Measurements from ENCODE around the gene OFD1. TPM values are rescaled to one million over a fixed set of nuclear protein-coding genes. Genes with fewer than 3 reads are reported as not detected.
"Not testable (repeated sequence)": the region's sequence is repeated elsewhere in the genome, so short reads cannot be mapped to it uniquely, and the experiment has no call there.

The OFD1 gene
- total and polyA plus RNA-seq, 4 experiments from 2014 or later: 22.0 to 135 (median 86.9) TPM

DNA sequence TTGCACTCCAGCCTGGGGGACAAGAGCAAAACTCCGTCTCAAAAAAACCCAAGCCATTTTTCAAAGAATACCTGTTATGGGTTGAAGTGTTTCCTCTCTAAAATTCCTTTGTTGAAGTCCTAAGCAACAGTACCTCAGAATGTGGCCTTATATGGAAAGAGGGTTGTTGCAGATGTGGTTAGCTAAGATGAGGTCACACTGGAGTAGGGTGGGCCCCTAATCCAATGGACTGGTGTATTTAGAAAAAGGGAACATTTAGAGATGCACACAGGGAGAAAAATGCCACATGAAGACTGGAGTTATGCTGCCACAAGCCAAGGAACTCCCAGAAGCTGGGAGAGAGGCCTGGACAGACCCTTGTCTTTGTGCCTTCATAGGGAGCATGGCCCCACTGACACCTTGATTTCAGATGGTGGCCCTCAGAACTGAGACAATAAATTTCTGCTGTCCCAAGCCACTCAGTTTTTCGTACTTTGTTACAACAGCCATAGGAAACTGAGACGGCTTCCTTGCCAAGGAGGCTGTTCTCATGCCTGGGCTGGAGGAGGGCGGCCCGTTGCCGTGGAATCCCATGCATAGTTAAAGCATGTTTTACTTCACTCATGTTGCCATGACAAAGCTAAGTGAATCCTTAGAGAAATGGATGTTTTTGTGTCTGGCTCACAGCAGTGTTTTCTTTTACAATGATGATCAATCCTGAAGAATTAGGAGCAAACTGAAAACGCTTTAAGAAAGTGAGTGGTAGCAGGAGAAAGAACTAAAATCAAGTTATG lies 16.7 kb upstream of the OFD1 start:
- H3K9me3 ChIP-seq (ENCODE audit: control insufficient read depth in 1 of 2, low read length in 2 of 2): no peaks in the 10 kb centered on the region
- peaks cover 26 to 39% of the 10 kb centered on the region in 2 donors for H3K36me3 Mint-ChIP-seq
- no peak overlapping the region for H3K27ac ChIP-seq (ENCODE audit: low read depth, low read length)
- no peaks in the 10 kb centered on the region for H3K27me3 ChIP-seq (ENCODE audit: insufficient read depth, low read length)
- H3K27ac Mint-ChIP-seq: peak overlapping the region in 5 of 7 donors; percentile 17 to 95 (median 73)
- no peak overlapping the region for H3K4me3 ChIP-seq (ENCODE audit: low read length in 2 of 2)
- no peak for DNase-seq
- peaks cover 43% of the 10 kb centered on the region for H3K4me1 ChIP-seq (ENCODE audit: insufficient read depth, low read length)
- intact Hi-C loops (cut with micrococcal nuclease): no loop called here
- ChIA-PET CTCF (ENCODE audit: partially characterized antibody) (interaction anchor here (1.4 kb wide), 1 partner anchor 26 kb away, joined by 3 read pairs; no protein-coding TSS in a partner anchor), POLR2A (ENCODE audit: partially characterized antibody) (interaction anchor here (4.2 to 12.8 kb wide), 2 partner anchors 16 to 29 kb away, joined by 16 to 196 read pairs; partner anchors contain the start of genes OFD1, RAB9A and TRAPPC2)
- peaks cover 4% of the 10 kb centered on the region for H3K36me3 ChIP-seq (ENCODE audit: insufficient read depth, low read length)
- peak overlapping the region in 1 of 8 donors; percentile 33 for H3K4me3 Mint-ChIP-seq
- H3K9me3 Mint-ChIP-seq: peaks cover 0 to 2% (median 0%) of the 10 kb centered on the region in 8 donors
- H3K27me3 Mint-ChIP-seq: no peaks in the 10 kb centered on the region
- peaks cover 16 to 58% (median 35%) of the 10 kb centered on the region in 4 donors for H3K4me1 Mint-ChIP-seq

DNA sequence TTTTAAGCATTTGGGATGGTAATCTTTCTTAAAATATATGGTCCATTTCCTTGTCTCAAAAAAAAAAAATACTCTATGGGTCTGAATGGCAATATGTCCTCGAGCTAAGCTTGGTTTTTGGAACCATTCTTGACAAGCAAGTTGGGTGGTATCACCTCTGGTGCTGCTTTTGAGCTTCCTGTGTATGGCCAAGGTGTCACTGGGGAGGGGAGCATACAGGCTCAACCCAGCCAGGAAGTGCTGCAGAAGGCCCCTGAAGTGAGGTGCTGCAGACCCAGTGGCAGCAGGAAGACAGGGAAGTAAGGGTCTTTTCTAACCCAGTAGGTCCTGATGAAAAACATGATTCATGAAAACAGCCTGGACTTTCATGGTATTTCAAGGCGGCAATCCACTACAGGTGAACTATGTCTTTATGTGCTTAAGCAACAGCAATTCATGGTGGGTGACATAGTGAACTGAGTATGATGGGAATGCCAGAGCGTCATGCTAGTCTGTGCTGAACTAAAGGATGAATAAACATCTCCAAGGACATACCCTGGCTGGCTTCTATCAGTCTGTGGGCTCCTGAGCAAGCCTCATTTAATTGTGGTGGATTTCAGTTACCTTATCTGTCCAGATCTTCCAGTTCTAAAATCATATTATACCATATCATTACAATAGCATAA lies 15.2 kb upstream of the OFD1 start:
- Histone ChIP-seq H3K27ac (ENCODE audit: low read depth, low read length) (peak overlapping the region; percentile 4), H3K4me1 (ENCODE audit: insufficient read depth, low read length) (peaks cover 52% of the 10 kb centered on the region), H3K36me3 (ENCODE audit: insufficient read depth, low read length) (peaks cover 4% of the 10 kb centered on the region), H3K9me3 (ENCODE audit: control insufficient read depth in 1 of 2, low read length in 2 of 2) (no peaks in the 10 kb centered on the region), H3K27me3 (ENCODE audit: insufficient read depth, low read length) (no peaks in the 10 kb centered on the region), H3K4me3 (ENCODE audit: low read length in 2 of 2) (no peak overlapping the region)
- ChIA-PET CTCF (ENCODE audit: partially characterized antibody) (no interaction called here), POLR2A (ENCODE audit: partially characterized antibody) (interaction anchor here (0.9 to 12.8 kb wide), 3 partner anchors 10 to 32 kb away, joined by 3 to 196 read pairs (median 3); partner anchors contain the start of genes OFD1 and TRAPPC2)
- Mint-ChIP-seq H3K36me3 (peaks cover 34 to 49% of the 10 kb centered on the region in 2 donors), H3K4me1 (peaks cover 21 to 68% (median 43%) of the 10 kb centered on the region in 4 donors), H3K27ac (peak overlapping the region; percentile 49 to 88 (median 84)), H3K27me3 (no peaks in the 10 kb centered on the region), H3K9me3 (peaks cover 0 to 2% (median 0%) of the 10 kb centered on the region in 8 donors), H3K4me3 (peak overlapping the region in 4 of 8 donors; percentile 46 to 61 (median 50))
- intact Hi-C loops (cut with micrococcal nuclease): no loop called here
- DNase-seq: peak in 2 of 5 donors; percentile 12 to 15

DNA sequence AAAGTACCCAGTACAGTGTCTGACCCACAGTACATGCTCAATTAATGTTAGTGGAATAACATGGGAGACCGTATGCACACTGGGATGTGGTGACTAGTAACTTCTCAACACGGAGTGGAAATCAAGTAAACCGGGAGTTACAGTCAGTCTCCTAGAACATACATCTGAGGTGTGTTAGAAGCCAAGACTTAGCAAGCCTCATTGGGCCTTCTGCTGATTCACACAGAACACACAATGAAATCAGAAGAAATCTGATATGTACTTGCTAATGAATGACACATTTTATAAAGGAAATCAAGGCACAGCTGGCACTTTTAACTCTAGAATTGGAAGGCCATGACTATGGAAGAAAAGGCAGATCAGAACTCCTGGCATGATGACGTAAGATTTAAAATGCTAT lies 13.2 kb upstream of the OFD1 start:
- H3K4me1 ChIP-seq (ENCODE audit: insufficient read depth, low read length): peaks cover 59% of the 10 kb centered on the region
- ChIA-PET CTCF (ENCODE audit: partially characterized antibody) (interaction anchor here (0.7 to 1.4 kb wide), 2 partner anchors 16 to 25 kb away, joined by 3 to 6 read pairs; no protein-coding TSS in a partner anchor), POLR2A (ENCODE audit: partially characterized antibody) (interaction anchor here (1.1 to 12.8 kb wide), 3 partner anchors 10 to 32 kb away, joined by 3 to 196 read pairs (median 6); partner anchors contain the start of genes OFD1, RAB9A and TRAPPC2)
- H3K9me3 ChIP-seq (ENCODE audit: control insufficient read depth in 1 of 2, low read length in 2 of 2): no peaks in the 10 kb centered on the region
- H3K27ac Mint-ChIP-seq: peak overlapping the region in 4 of 7 donors; percentile 7 to 59 (median 31)
- H3K27ac ChIP-seq (ENCODE audit: low read depth, low read length): no peak overlapping the region
- no peak overlapping the region for H3K4me3 ChIP-seq (ENCODE audit: low read length in 2 of 2)
- H3K27me3 Mint-ChIP-seq: no peaks in the 10 kb centered on the region
- H3K36me3 ChIP-seq (ENCODE audit: insufficient read depth, low read length): peaks cover 4% of the 10 kb centered on the region
- intact Hi-C loops (cut with micrococcal nuclease): no loop called here
- no peaks in the 10 kb centered on the region for H3K27me3 ChIP-seq (ENCODE audit: insufficient read depth, low read length)
- peaks cover 0 to 4% (median under 1%) of the 10 kb centered on the region in 8 donors for H3K9me3 Mint-ChIP-seq
- DNase-seq: no peak
- H3K4me1 Mint-ChIP-seq: peaks cover 29 to 85% (median 57%) of the 10 kb centered on the region in 4 donors
- H3K36me3 Mint-ChIP-seq: peaks cover 35 to 45% of the 10 kb centered on the region in 2 donors
- no peak overlapping the region for H3K4me3 Mint-ChIP-seq

DNA sequence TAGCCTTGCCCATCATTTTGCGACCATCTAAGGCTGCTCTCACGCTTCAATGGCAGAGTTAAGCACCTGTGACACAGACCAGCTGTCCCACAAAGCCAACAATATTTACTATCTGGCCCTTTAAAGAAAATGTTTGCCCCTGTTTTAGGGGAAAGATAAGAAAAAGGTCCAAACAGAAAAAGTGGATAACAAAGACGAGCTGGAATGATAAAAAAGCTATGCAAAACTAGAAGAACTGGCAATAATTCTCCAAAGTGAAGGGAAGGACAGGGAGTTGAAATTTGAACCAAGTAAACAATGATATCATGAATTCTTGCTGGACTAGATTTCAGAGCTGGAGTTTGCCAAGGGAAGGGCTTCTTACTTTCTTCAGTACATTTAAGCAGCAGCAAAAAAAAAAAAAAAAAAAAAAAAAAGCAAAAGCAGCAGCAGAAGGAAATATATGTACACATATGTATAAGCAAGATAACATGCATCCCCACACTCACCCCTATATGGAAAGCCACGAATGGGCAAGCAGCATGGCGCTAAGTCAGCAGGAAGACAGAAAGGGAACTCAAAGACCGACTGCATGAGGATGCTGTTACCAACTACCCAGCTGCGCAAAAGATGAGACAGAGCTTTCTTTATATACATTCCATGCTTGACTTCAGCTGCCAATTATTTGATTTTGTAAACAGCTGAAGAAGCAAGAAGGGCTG lies 12.6 kb upstream of the OFD1 start:
- H3K27me3 Mint-ChIP-seq: no peaks in the 10 kb centered on the region

DNA sequence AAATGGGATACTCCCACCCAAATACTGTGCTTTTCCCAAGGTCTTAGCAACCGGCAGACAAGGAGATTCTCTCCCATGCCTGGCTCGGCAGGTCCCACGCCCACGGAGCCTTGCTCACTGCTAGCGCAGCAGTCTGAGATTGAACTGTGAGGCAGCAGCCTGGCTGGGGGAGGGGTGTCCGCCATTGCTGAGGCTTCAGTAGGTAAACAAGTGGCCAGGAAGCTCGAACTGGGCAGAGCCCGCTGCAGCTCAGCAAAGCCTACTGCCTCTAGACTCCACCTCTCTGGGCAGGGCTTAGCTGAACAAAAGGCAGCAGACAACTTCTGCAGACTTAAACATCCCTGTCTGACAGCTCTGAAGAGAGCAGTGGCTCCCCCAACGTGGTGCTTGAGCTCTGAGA lies 9.7 kb upstream of the OFD1 start:
- Mint-ChIP-seq H3K4me1 (peaks cover 32 to 86% (median 57%) of the 10 kb centered on the region in 4 donors), H3K4me3 (peak overlapping the region; percentile 52 to 84 (median 73)), H3K27ac (peak overlapping the region; percentile 86 to 93 (median 89)), H3K9me3 (peaks cover 0 to 20% (median 2%) of the 10 kb centered on the region in 8 donors), H3K36me3 (peaks cover 40 to 55% of the 10 kb centered on the region in 2 donors)
- Histone ChIP-seq H3K4me3 (ENCODE audit: low read length in 2 of 2) (peak overlapping the region in 1 of 2 donors; percentile 9), H3K27ac (ENCODE audit: low read depth, low read length) (peak overlapping the region; percentile 9), H3K4me1 (ENCODE audit: insufficient read depth, low read length) (peaks cover 25% of the 10 kb centered on the region)
- H3K27me3 Mint-ChIP-seq; H3K27me3 ChIP-seq (ENCODE audit: insufficient read depth, low read length); H3K9me3 ChIP-seq (ENCODE audit: control insufficient read depth in 1 of 2, low read length in 2 of 2); H3K36me3 ChIP-seq (ENCODE audit: insufficient read depth, low read length): not testable (repeated sequence)
- intact Hi-C loops (cut with micrococcal nuclease): loop anchor here (1.0 kb wide), 1 partner anchor 9 kb away; the partner anchor contains the start of genes OFD1 and TRAPPC2
- CTCF ChIA-PET (ENCODE audit: partially characterized antibody): interaction anchor here (1.1 to 2.6 kb wide), 2 partner anchors 11 to 22 kb away, joined by 3 to 20 read pairs; partner anchors contain the start of genes OFD1 and TRAPPC2
- POLR2A ChIA-PET (ENCODE audit: partially characterized antibody): interaction anchor here (0.9 to 12.8 kb wide), 7 partner anchors 9 to 638 kb away, joined by 3 to 196 read pairs (median 7); partner anchors contain the start of genes OFD1, RAB9A, TCEANC and TRAPPC2
- DNase-seq: peak; percentile 64 to 74 (median 70)

More for the DNA sequence above, 12.6 kb upstream of the OFD1 start:
- H3K9me3 ChIP-seq (ENCODE audit: control insufficient read depth in 1 of 2, low read length in 2 of 2): no peaks in the 10 kb centered on the region
- H3K4me3 ChIP-seq (ENCODE audit: low read length in 2 of 2): no peak overlapping the region
- ChIA-PET POLR2A (ENCODE audit: partially characterized antibody) (interaction anchor here (1.1 to 12.8 kb wide), 3 partner anchors 10 to 33 kb away, joined by 3 to 196 read pairs (median 6); partner anchors contain the start of genes OFD1, RAB9A and TRAPPC2), CTCF (ENCODE audit: partially characterized antibody) (interaction anchor here (0.7 to 1.4 kb wide), 2 partner anchors 15 to 26 kb away, joined by 3 to 6 read pairs; no protein-coding TSS in a partner anchor)
- intact Hi-C loops (cut with micrococcal nuclease): no loop called here
- H3K4me1 ChIP-seq (ENCODE audit: insufficient read depth, low read length): peaks cover 54% of the 10 kb centered on the region
- Mint-ChIP-seq H3K36me3 (peaks cover 36 to 46% of the 10 kb centered on the region in 2 donors), H3K4me1 (peaks cover 31 to 88% (median 60%) of the 10 kb centered on the region in 4 donors), H3K4me3 (no peak overlapping the region), H3K27ac (peak overlapping the region; percentile 30 to 75 (median 59)), H3K9me3 (peaks cover 0 to 6% (median under 1%) of the 10 kb centered on the region in 8 donors)
- DNase-seq: no peak
- H3K36me3 ChIP-seq (ENCODE audit: insufficient read depth, low read length): peaks cover 4% of the 10 kb centered on the region
- H3K27me3 ChIP-seq (ENCODE audit: insufficient read depth, low read length): no peaks in the 10 kb centered on the region
- H3K27ac ChIP-seq (ENCODE audit: low read depth, low read length): no peak overlapping the region

DNA sequence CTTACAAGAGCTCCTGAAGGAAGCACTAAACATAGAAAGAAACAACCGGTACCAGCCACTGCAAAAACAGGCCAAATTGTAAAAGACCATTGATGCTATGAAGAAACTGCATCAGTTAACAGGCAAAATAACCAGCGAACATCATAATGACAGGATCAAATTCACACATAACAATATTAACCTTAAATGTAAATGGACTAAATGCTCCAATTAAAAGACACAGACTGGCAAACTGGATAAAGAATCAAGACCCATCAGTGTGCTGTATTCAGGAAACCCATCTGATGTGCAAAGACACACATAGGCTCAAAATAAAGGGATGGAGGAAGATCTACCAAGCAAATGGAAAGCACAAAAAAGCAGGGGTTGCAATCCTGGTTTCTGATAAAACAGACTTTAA lies 8.0 kb upstream of the OFD1 start:
- H3K4me1 ChIP-seq (ENCODE audit: insufficient read depth, low read length): peaks cover 32% of the 10 kb centered on the region
- H3K36me3 ChIP-seq (ENCODE audit: insufficient read depth, low read length); intact Hi-C loops (cut with micrococcal nuclease); H3K27me3 ChIP-seq (ENCODE audit: insufficient read depth, low read length); H3K27me3 Mint-ChIP-seq; H3K27ac ChIP-seq (ENCODE audit: low read depth, low read length); H3K9me3 ChIP-seq (ENCODE audit: control insufficient read depth in 1 of 2, low read length in 2 of 2); DNase-seq; H3K4me3 ChIP-seq (ENCODE audit: low read length in 2 of 2): not testable (repeated sequence)
- peaks cover 0 to 20% (median 3%) of the 10 kb centered on the region in 8 donors for H3K9me3 Mint-ChIP-seq
- peak overlapping the region in 5 of 8 donors; percentile 3 to 84 (median 43) for H3K4me3 Mint-ChIP-seq
- ChIA-PET CTCF (ENCODE audit: partially characterized antibody) (interaction anchor here (2.6 kb wide), 1 partner anchor 9 kb away, joined by 20 read pairs; the partner anchor contains the start of genes OFD1 and TRAPPC2), POLR2A (ENCODE audit: partially characterized antibody) (interaction anchor here (3.3 to 12.8 kb wide), 2 partner anchors 8 to 38 kb away, joined by 13 to 196 read pairs; partner anchors contain the start of genes OFD1, RAB9A and TRAPPC2)
- peak overlapping the region in 6 of 7 donors; percentile 70 to 93 (median 90) for H3K27ac Mint-ChIP-seq
- peaks cover 39 to 89% (median 63%) of the 10 kb centered on the region in 4 donors for H3K4me1 Mint-ChIP-seq
- peaks cover 47 to 66% of the 10 kb centered on the region in 2 donors for H3K36me3 Mint-ChIP-seq
